Fibroblast of the aortic adventitia (primary cell): Measurements from ENCODE around the gene NQO2. TPM values are rescaled to one million over a fixed set of nuclear protein-coding genes. Genes with fewer than 3 reads are reported as not detected.
A peak's percentile ranks its signal among the peaks of the same experiment; 100 is the strongest.
"Not testable (repeated sequence)": the region's sequence is repeated elsewhere in the genome, so short reads cannot be mapped to it uniquely, and the experiment has no call there.

Experiments
- DNase-seq: peaks from one replicate; pipeline ENCODE4 v3.0.0-alpha.2; 2010; ENCODE audit warnings: low read depth
- H3K4me3 ChIP-seq: 2 replicates; pipeline ENCODE4 v1.5.1; 2011; ENCODE audit warnings: low read depth, mild to moderate bottlenecking, control low read depth, low read length, moderate library complexity
- total RNA-seq: library from RNA; depleted of rRNA; stranded (reverse); fragments of >200 nt; gene quantifications from 2 replicates; pipeline ENCODE4 v1.2.3, GENCODE V29; 2012; ENCODE audit warnings: low replicate concordance
- TF ChIP-seq, protein P1 (sequence below): IDR thresholded peaks from 2 replicates; pipeline ENCODE4 v1.5.1; 2011; ENCODE audit warnings: mild to moderate bottlenecking, low read length, control low read depth, inconsistent platforms; ENCODE audit not compliant: insufficient read depth

Gene NQO2
- total RNA-seq, 1 donor: 47.7 TPM

GRCh38 chr6:3007571-3007970, 7.9 kb downstream of the NQO2 start:
- TF ChIP-seq, protein P1, sequence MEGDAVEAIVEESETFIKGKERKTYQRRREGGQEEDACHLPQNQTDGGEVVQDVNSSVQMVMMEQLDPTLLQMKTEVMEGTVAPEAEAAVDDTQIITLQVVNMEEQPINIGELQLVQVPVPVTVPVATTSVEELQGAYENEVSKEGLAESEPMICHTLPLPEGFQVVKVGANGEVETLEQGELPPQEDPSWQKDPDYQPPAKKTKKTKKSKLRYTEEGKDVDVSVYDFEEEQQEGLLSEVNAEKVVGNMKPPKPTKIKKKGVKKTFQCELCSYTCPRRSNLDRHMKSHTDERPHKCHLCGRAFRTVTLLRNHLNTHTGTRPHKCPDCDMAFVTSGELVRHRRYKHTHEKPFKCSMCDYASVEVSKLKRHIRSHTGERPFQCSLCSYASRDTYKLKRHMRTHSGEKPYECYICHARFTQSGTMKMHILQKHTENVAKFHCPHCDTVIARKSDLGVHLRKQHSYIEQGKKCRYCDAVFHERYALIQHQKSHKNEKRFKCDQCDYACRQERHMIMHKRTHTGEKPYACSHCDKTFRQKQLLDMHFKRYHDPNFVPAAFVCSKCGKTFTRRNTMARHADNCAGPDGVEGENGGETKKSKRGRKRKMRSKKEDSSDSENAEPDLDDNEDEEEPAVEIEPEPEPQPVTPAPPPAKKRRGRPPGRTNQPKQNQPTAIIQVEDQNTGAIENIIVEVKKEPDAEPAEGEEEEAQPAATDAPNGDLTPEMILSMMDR: no peak
- no peak overlapping the region for H3K4me3 ChIP-seq
- DNase-seq: no peak

DNA sequence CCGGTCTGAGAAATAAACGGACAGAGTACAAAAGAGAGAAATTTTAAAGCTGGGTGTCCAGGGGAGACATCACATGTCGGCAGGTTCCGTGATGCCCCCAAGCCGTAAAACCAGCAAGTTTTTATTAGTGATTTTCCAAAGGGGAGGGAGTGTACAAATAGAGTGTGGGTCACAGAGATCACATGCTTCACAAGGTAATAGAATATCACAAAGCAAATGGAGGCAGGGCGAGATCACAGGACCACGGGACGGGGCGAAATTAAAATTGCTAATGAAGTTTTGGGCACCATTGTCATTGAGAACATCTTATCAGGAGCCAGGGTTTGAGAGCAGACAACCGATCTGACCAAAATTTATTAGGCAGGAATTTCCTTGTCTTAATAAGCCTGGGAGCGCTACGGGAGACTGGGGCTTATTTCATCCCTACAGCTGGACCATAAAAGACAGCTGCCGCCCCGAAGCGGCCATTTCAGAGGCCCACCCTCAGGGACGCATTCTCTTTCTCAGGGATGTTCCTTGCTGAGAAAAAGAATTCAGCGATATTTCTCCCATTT, 9.1 kb downstream of the NQO2 start:
- not testable (repeated sequence) for H3K4me3 ChIP-seq, DNase-seq

DNA sequence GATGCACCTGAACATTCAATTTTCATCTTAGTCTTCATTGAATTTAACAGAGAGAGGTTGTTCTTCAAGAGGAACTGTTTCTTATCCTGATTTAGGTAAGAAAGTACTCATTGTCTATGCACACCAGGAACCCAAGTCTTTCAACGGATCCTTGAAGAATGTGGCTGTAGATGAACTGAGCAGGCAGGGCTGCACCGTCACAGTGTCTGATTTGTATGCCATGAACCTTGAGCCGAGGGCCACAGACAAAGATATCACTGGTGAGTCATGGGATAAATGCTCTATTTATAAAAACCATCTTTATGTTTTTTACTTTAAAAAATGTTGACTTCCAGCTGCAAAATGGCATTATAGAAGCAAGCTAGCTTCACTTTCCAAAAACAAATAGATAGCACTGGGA, 10.2 kb downstream of the NQO2 start:
- TF ChIP-seq, protein P1: no peak
- H3K4me3 ChIP-seq: no peak overlapping the region
- peak; percentile 17 for DNase-seq

GRCh38 chr6:3011158-3011557, 11.5 kb downstream of the NQO2 start:
- TF ChIP-seq, protein P1: no peak
- no peak for DNase-seq
- H3K4me3 ChIP-seq: no peak overlapping the region

DNA sequence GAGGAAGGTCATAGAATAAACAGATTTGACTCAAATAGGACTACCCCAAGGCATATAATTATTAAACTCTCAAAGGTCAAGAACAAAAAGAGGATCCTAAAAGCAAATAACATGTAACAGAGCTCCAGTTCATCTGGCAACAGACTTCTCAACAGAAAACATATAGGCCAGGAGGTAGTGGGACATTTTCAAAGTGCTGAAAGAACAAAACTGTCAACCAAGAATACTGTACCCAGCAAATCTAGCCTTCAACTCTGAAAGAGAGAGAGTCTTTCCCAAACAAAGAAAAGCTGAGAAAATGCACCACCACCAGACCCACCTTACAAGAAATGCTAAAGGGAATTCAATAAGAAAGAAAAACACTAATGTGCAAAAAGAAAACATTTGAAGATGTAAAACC, 11.9 kb downstream of the NQO2 start:
- no peak for DNase-seq
- TF ChIP-seq, protein P1: no peak
- H3K4me3 ChIP-seq: no peak overlapping the region

- DNase-seq: no peak
Measured at GRCh38 chr6:3013486-3013885, 13.8 kb downstream of the NQO2 start.

DNA sequence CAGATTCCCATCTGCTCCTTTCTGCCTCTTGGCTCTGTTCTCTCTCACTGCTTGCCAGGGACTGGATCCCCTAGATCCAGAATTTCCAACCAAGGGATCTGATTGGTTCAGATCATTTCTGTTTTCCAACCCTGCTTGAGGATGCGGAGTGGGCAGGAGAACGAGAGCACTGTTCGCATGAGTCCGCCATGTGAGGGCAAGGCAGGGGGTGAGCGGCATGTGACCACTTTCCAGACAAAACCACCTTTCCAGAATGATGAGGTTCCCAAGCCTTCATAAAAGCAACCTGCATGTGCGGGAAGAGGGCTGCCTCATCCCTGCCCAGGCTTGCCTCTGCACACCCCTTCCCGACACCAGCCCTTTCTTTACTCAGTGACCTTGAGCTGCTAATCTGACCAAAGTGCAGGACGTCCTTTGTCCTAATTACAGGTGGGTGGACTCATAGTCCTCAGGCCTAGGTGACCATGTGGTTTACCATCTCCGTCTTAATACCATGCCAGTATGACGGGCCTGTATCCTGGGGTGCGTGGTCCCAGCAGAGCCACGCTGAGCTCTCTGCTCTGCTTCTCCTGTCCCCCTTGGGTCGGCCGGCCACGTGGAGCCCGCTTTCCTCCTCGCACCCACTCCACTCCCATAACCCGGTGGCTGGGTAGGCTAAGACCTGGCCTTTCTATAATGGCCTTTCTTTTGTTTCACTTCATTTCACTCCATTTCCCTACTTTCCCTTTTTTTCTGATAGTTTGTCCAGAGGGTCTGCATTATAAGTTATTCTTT, 14.4 kb downstream of the NQO2 start:
- no peak overlapping the region for H3K4me3 ChIP-seq
- DNase-seq: no peak
- TF ChIP-seq, protein P1: no peak

More at GRCh38 chr6:3013486-3013885, 13.8 kb downstream of the NQO2 start:
- H3K4me3 ChIP-seq: no peak overlapping the region
- TF ChIP-seq, protein P1: no peak
